ENCODE data around the gene GALNT18. TPM values are rescaled to one million over a fixed set of nuclear protein-coding genes. Genes with fewer than 3 reads are reported as not detected.

GALNT18 gene
- total and polyA plus RNA-seq, 8 donors: 16.4 to 42.6 (median 23.0) TPM

DNA sequence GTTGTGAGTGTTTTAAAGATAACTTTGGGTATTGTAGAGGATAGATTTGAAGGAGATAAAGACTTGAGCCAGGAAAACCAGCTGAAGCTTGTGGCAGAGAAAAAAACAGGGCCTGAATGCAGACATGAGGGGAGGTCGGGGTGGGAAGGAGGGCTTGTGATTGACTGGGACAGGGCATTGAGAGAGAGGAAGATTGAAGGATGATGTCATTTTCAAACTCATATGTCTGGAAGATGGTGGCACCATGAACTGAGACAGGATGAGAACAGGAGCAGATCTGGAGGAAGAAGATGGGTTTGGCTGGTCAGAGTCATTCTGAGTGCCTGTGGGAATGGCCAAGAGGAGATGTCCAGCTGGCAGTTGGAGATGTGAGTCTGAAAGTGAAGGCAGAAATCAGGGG, 283.5 kb downstream of the GALNT18 start:
- DNase-seq (no peak), ATAC-seq (no peak)
- no peaks in the 10 kb centered on the region for H3K9me3 ChIP-seq
- H3K36me3 ChIP-seq: no peaks in the 10 kb centered on the region
- H3K27ac ChIP-seq: no peak overlapping the region
- intact Hi-C loops (cut with DNase I): no loop called here
- H3K4me1 ChIP-seq: no peaks in the 10 kb centered on the region
- no peak overlapping the region for H3K4me3 ChIP-seq
- TF ChIP-seq, protein P1, sequence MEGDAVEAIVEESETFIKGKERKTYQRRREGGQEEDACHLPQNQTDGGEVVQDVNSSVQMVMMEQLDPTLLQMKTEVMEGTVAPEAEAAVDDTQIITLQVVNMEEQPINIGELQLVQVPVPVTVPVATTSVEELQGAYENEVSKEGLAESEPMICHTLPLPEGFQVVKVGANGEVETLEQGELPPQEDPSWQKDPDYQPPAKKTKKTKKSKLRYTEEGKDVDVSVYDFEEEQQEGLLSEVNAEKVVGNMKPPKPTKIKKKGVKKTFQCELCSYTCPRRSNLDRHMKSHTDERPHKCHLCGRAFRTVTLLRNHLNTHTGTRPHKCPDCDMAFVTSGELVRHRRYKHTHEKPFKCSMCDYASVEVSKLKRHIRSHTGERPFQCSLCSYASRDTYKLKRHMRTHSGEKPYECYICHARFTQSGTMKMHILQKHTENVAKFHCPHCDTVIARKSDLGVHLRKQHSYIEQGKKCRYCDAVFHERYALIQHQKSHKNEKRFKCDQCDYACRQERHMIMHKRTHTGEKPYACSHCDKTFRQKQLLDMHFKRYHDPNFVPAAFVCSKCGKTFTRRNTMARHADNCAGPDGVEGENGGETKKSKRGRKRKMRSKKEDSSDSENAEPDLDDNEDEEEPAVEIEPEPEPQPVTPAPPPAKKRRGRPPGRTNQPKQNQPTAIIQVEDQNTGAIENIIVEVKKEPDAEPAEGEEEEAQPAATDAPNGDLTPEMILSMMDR (IDR thresholded peaks at IDR 0.05): no peak
- no peaks in the 10 kb centered on the region for H3K27me3 ChIP-seq

DNA sequence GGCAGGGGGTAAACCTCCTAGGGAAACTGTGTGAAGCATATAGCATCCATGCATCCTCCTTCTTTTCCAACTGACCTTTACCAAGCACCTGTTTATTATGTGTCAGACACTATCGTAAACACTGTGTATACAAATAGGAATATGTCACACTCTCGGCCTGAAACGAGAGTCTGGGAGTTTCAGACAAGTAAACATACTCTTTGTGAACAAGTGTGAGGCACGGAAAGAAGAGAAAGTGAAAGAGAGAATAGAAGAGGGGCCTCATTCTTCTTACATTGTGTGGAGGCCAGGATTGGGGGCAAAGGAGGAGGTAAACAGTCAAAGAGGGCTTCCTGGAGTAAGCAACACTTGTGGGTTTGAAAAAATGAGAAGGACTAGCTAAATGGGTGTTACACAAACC, 285.1 kb downstream of the GALNT18 start:
- H3K9me3 ChIP-seq: no peaks in the 10 kb centered on the region

DNA sequence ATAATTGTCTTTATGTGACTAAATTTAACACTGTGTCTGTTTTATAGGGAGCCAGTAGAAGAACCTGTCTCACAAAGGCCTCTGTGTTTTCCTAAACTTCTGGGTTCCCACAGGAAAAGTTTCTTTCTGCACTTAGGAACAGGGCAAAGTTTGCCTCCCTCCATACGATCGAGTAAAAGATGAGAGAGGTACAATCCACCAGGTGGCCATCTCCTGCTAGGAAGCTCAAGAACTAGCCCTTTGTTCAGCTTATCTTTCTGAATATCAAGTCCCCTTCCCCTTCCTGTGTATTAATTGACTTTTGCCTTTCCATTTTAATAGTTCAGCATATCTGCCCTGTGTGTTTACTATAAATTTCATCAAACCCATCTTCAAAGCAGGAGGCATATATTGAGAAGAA, 286.8 kb downstream of the GALNT18 start:
- Histone ChIP-seq H3K4me1 (no peaks in the 10 kb centered on the region), H3K36me3 (peaks cover 0 to 8% of the 10 kb centered on the region in 2 donors), H3K27ac (no peak overlapping the region), H3K4me3 (no peak overlapping the region), H3K27me3 (no peaks in the 10 kb centered on the region), H3K9me3 (no peaks in the 10 kb centered on the region)
- TF ChIP-seq, protein P1 (IDR thresholded peaks at IDR 0.05): no peak
- intact Hi-C loops (cut with DNase I): no loop called here
- DNase-seq: no peak
- ATAC-seq: no peak

More for the DNA sequence above, 285.1 kb downstream of the GALNT18 start:
- H3K4me3 ChIP-seq: no peak overlapping the region
- no peaks in the 10 kb centered on the region for H3K4me1 ChIP-seq
- ATAC-seq: no peak
- TF ChIP-seq, protein P1 (IDR thresholded peaks at IDR 0.05): no peak
- peaks cover 0 to 3% of the 10 kb centered on the region in 2 donors for H3K36me3 ChIP-seq
- no peak for DNase-seq
- no peak overlapping the region for H3K27ac ChIP-seq
- intact Hi-C loops (cut with DNase I): no loop called here
- H3K27me3 ChIP-seq: no peaks in the 10 kb centered on the region

DNA sequence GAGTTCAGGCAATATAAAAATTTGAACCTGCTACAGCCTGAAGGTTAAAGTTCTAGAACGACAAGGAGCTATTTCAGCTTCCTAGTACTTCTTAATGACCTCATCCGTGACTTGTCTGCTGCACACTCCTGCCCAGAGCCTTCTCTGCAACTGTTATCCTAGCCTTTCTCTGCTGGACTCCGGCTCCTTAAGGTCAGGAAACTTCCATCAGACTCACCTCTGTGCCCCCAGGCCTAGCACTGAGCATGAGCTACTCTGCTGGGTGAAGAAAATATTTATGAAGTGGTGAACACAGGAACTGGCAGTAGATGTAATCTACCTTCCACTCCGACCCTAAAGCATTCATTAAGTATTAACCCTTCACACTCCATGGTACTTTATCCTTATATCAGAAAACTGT, 287.2 kb downstream of the GALNT18 start:
- Histone ChIP-seq H3K9me3 (no peaks in the 10 kb centered on the region), H3K27me3 (no peaks in the 10 kb centered on the region), H3K4me1 (peaks cover 0 to under 1% of the 10 kb centered on the region in 2 donors), H3K4me3 (no peak overlapping the region), H3K27ac (no peak overlapping the region), H3K36me3 (peaks cover 0 to 8% of the 10 kb centered on the region in 2 donors)
- no peak for DNase-seq
- TF ChIP-seq, protein P1 (IDR thresholded peaks at IDR 0.05): no peak
- intact Hi-C loops (cut with DNase I): no loop called here
- no peak for ATAC-seq

DNA sequence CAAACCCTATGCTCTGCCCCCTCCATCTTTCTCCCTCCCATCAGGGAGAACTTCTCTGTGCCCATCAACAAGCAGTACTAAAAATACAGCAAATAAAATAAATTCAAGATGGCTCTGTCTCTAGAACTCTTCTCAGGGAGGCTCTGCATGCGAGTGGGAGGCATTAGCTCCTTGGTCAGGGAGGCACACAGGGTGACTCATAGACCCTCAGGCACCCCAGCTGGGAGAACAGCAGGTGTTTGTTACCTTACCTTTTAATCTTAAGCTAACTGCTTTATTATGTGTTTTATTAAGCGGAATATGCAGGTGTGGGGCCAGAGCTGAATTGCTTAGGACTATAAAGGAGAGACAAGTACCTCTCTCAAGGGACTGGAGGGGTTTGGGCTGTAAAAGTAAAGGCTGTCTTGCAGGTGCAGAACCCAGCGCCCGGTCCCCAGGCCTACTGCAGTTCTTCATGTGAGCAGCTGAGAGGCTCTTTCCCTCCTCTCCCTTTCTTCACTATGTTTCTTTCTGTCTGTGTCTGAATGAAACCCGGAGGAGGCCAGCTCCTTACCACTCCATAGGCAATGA, 289.6 kb downstream of the GALNT18 start:
- no peak overlapping the region for H3K27ac ChIP-seq
- peaks cover 0 to 3% of the 10 kb centered on the region in 2 donors for H3K4me1 ChIP-seq
- no peak overlapping the region for H3K4me3 ChIP-seq
- H3K27me3 ChIP-seq: no peaks in the 10 kb centered on the region
- intact Hi-C loops (cut with DNase I): no loop called here
- peaks cover 0 to 14% of the 10 kb centered on the region in 2 donors for H3K36me3 ChIP-seq
- no peaks in the 10 kb centered on the region for H3K9me3 ChIP-seq
- ATAC-seq: no peak
- TF ChIP-seq, protein P1 (IDR thresholded peaks at IDR 0.05): no peak
- no peak for DNase-seq
